ENCODE measurements around the gene TASOR2. TPM values are rescaled to one million over a fixed set of nuclear protein-coding genes. Genes with fewer than 3 reads are reported as not detected.

The TASOR2 gene
- total RNA-seq, 2 experiments from 2014 or later, result 44.5 to 54.3 TPM

GRCh38 chr10:5659702-5660528 is 24.7 kb upstream of the TASOR2 start:
- Mint-ChIP-seq H3K4me1 (ENCODE audit: low read depth) (peaks cover 35% of the 10 kb centered on the region), H3K27ac (peak overlapping the region; percentile 3), H3K27me3 (ENCODE audit: low read depth) (no peaks in the 10 kb centered on the region), H3K36me3 (ENCODE audit: low read depth) (no peaks in the 10 kb centered on the region), H3K4me3 (no peak overlapping the region), H3K9me3 (ENCODE audit: insufficient read depth) (no peaks in the 10 kb centered on the region)
- DNase-seq, result peak; percentile 31
- ATAC-seq, result no peak
- ChIA-PET POLR2A (interaction anchor here (0.6 kb wide), 1 partner anchor 193 kb away, joined by 3 read pairs; no protein-coding TSS in a partner anchor), CTCF (no interaction called here)

GRCh38 chr10:5661043-5661442 is 23.6 kb upstream of the TASOR2 start:
- Mint-ChIP-seq H3K27ac (no peak overlapping the region), H3K27me3 (ENCODE audit: low read depth) (no peaks in the 10 kb centered on the region), H3K4me3 (no peak overlapping the region), H3K36me3 (ENCODE audit: low read depth) (no peaks in the 10 kb centered on the region), H3K4me1 (ENCODE audit: low read depth) (peaks cover 36% of the 10 kb centered on the region), H3K9me3 (ENCODE audit: insufficient read depth) (no peaks in the 10 kb centered on the region)
- ChIA-PET POLR2A (no interaction called here), CTCF (interaction anchor here (0.9 kb wide), 1 partner anchor 426 kb away, joined by 3 read pairs; no protein-coding TSS in a partner anchor)
- ATAC-seq (no peak), DNase-seq (no peak)

- ATAC-seq (no peak), DNase-seq (no peak)
- ChIA-PET POLR2A (no interaction called here), CTCF (interaction anchor here (1.2 kb wide), 1 partner anchor 40 kb away, joined by 3 read pairs; no protein-coding TSS in a partner anchor)
- H3K9me3 Mint-ChIP-seq (ENCODE audit: insufficient read depth), result no peaks in the 10 kb centered on the region
- H3K36me3 Mint-ChIP-seq (ENCODE audit: low read depth), result no peaks in the 10 kb centered on the region
- H3K4me3 Mint-ChIP-seq, result no peak overlapping the region
- peaks cover 31% of the 10 kb centered on the region for H3K4me1 Mint-ChIP-seq (ENCODE audit: low read depth)
- H3K27ac Mint-ChIP-seq, result no peak overlapping the region
- peaks cover 8% of the 10 kb centered on the region for H3K27me3 Mint-ChIP-seq (ENCODE audit: low read depth)
Observed at GRCh38 chr10:5662708-5663579, 21.7 kb upstream of the TASOR2 start.

GRCh38 chr10:5663692-5664427 is 20.8 kb upstream of the TASOR2 start:
- Mint-ChIP-seq H3K4me3 (no peak overlapping the region), H3K4me1 (ENCODE audit: low read depth) (peaks cover 31% of the 10 kb centered on the region), H3K36me3 (ENCODE audit: low read depth) (no peaks in the 10 kb centered on the region), H3K27ac (no peak overlapping the region), H3K27me3 (ENCODE audit: low read depth) (peaks cover 8% of the 10 kb centered on the region), H3K9me3 (ENCODE audit: insufficient read depth) (no peaks in the 10 kb centered on the region)
- DNase-seq (no peak), ATAC-seq (no peak)
- ChIA-PET POLR2A (no interaction called here), CTCF (interaction anchor here (0.6 to 1.2 kb wide), 2 partner anchors 9 to 41 kb away, joined by 3 read pairs; no protein-coding TSS in a partner anchor)

GRCh38 chr10:5665373-5666007 is 19.1 kb upstream of the TASOR2 start:
- H3K4me1 Mint-ChIP-seq (ENCODE audit: low read depth), result peaks cover 18% of the 10 kb centered on the region
- POLR2A ChIA-PET, result interaction anchor here (0.6 kb wide), 1 partner anchor 1854 kb away, joined by 4 read pairs; no protein-coding TSS in a partner anchor
- CTCF ChIA-PET, result interaction anchor here (0.9 kb wide), 1 partner anchor 9 kb away, joined by 3 read pairs; no protein-coding TSS in a partner anchor
- ATAC-seq (no peak), DNase-seq (no peak)
- peak overlapping the region; percentile 73 for H3K4me3 Mint-ChIP-seq
- H3K36me3 Mint-ChIP-seq (ENCODE audit: low read depth), result no peaks in the 10 kb centered on the region
- H3K27ac Mint-ChIP-seq, result no peak overlapping the region
- no peaks in the 10 kb centered on the region for H3K9me3 Mint-ChIP-seq (ENCODE audit: insufficient read depth)
- H3K27me3 Mint-ChIP-seq (ENCODE audit: low read depth), result peaks cover 14% of the 10 kb centered on the region

GRCh38 chr10:5666008-5666840 is 18.4 kb upstream of the TASOR2 start, which contains the start of gene ASB13:
Gene ASB13 (minus strand): TSS chr10:5666595. CDS start chr10:5666551, 44 bp downstream.
- CTCF ChIA-PET, result interaction anchor here (1.3 kb wide), 1 partner anchor 8 kb away, joined by 3 read pairs; no protein-coding TSS in a partner anchor
- Mint-ChIP-seq H3K9me3 (ENCODE audit: insufficient read depth) (no peaks in the 10 kb centered on the region), H3K27me3 (ENCODE audit: low read depth) (peaks cover 16% of the 10 kb centered on the region), H3K36me3 (ENCODE audit: low read depth) (no peaks in the 10 kb centered on the region), H3K4me1 (ENCODE audit: low read depth) (peaks cover 17% of the 10 kb centered on the region), H3K4me3 (peak within 1 kb of the TSS; percentile 85), H3K27ac (peak within 1 kb of the TSS; percentile 86)
- ATAC-seq (peak; percentile 94), DNase-seq (peak; percentile 47)
- POLR2A ChIA-PET, result no interaction called here

- peak overlapping the region; percentile 86 for H3K27ac Mint-ChIP-seq
Observed at GRCh38 chr10:5666841-5667630, 17.6 kb upstream of the TASOR2 start.

GRCh38 chr10:5668429-5668828 is 16.2 kb upstream of the TASOR2 start:
- no peaks in the 10 kb centered on the region for H3K36me3 Mint-ChIP-seq (ENCODE audit: low read depth)
- H3K27me3 Mint-ChIP-seq (ENCODE audit: low read depth), result peaks cover 19% of the 10 kb centered on the region
- H3K27ac Mint-ChIP-seq, result no peak overlapping the region
- POLR2A ChIA-PET, result no interaction called here
- ATAC-seq (no peak), DNase-seq (no peak)
- peaks cover 17% of the 10 kb centered on the region for H3K4me1 Mint-ChIP-seq (ENCODE audit: low read depth)
- H3K9me3 Mint-ChIP-seq (ENCODE audit: insufficient read depth), result peaks cover 11% of the 10 kb centered on the region
- H3K4me3 Mint-ChIP-seq, result no peak overlapping the region
- CTCF ChIA-PET, result interaction anchor here (1.4 kb wide), 1 partner anchor 39 kb away, joined by 4 read pairs; no protein-coding TSS in a partner anchor

More at GRCh38 chr10:5666841-5667630, 17.6 kb upstream of the TASOR2 start:
- H3K9me3 Mint-ChIP-seq (ENCODE audit: insufficient read depth), result peaks cover 2% of the 10 kb centered on the region
- H3K4me1 Mint-ChIP-seq (ENCODE audit: low read depth), result peaks cover 17% of the 10 kb centered on the region
- ChIA-PET POLR2A (interaction anchor here (1.1 kb wide), 1 partner anchor 17 kb away, joined by 3 read pairs; the partner anchor contains the start of gene TASOR2), CTCF (interaction anchor here (1.3 to 1.4 kb wide), 2 partner anchors 9 to 38 kb away, joined by 3 to 4 read pairs; no protein-coding TSS in a partner anchor)
- H3K36me3 Mint-ChIP-seq (ENCODE audit: low read depth), result no peaks in the 10 kb centered on the region
- DNase-seq (no peak), ATAC-seq (no peak)
- H3K4me3 Mint-ChIP-seq, result peak overlapping the region; percentile 85
- H3K27me3 Mint-ChIP-seq (ENCODE audit: low read depth), result peaks cover 17% of the 10 kb centered on the region

- Mint-ChIP-seq H3K4me3 (no peak overlapping the region), H3K36me3 (ENCODE audit: low read depth) (no peaks in the 10 kb centered on the region), H3K27ac (no peak overlapping the region), H3K9me3 (ENCODE audit: insufficient read depth) (peaks cover 16% of the 10 kb centered on the region), H3K4me1 (ENCODE audit: low read depth) (peaks cover 17% of the 10 kb centered on the region), H3K27me3 (ENCODE audit: low read depth) (peaks cover 19% of the 10 kb centered on the region)
- DNase-seq (no peak), ATAC-seq (no peak)
- POLR2A ChIA-PET, result interaction anchor here (0.8 kb wide), 1 partner anchor 14 kb away, joined by 3 read pairs; no protein-coding TSS in a partner anchor
- CTCF ChIA-PET, result interaction anchor here (1.6 to 2.3 kb wide), 2 partner anchors 14 to 40 kb away, joined by 3 to 6 read pairs; no protein-coding TSS in a partner anchor
Observed at GRCh38 chr10:5669604-5670003, 15.0 kb upstream of the TASOR2 start.

Data from activated CD8-positive, alpha-beta T cell treated with anti-CD3 and anti-CD28 coated beads, Interleukin-2, amount 10 ng/mL, durations not matched to agents 7 days and 5 days (primary cell).